GM12874 (cell line): ENCODE data around the gene RAI14.

Experiments used
- CTCF ChIP-seq: IDR thresholded peaks from 2 replicates; pipeline ENCODE4 v1.5.1; 2011; ENCODE audit warnings: low read depth, mild to moderate bottlenecking, control low read depth, low read length, moderate library complexity; ENCODE audit not compliant: insufficient read depth

The RAI14 gene

GRCh38 chr5:34838785-34839714 lies 182.9 kb downstream of the RAI14 start, which contains the start of gene TTC23L:
Gene TTC23L, plus strand, starts transcription at chr5:34839164. Its CDS starts 1,508 bp downstream, at chr5:34840672.
- no peak for TF ChIP-seq CTCF

GRCh38 chr5:34841816-34842215 lies 185.7 kb downstream of the RAI14 start:
- no peak for TF ChIP-seq CTCF

GRCh38 chr5:34842554-34842953 lies 186.4 kb downstream of the RAI14 start:
- TF ChIP-seq CTCF: no peak

DNA sequence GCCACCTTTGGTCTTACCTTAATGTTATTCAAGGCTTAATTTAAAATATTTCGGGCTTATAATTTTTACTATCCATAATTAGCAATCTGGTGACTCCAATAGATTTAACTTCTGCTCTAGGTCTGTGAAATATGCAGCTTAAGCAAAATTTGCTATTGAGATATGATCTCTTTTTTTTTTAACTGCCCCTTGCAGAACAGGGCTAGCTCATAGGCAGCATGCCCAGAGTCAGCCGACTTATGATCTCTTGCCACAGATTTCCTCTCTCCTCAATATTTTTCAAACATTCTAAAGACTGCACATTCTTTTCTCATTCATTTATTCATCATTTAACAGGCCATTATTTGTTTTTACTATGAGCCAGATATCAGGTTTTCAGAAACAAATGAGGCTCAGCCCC lies 187.4 kb downstream of the RAI14 start:
- no peak for TF ChIP-seq CTCF

DNA sequence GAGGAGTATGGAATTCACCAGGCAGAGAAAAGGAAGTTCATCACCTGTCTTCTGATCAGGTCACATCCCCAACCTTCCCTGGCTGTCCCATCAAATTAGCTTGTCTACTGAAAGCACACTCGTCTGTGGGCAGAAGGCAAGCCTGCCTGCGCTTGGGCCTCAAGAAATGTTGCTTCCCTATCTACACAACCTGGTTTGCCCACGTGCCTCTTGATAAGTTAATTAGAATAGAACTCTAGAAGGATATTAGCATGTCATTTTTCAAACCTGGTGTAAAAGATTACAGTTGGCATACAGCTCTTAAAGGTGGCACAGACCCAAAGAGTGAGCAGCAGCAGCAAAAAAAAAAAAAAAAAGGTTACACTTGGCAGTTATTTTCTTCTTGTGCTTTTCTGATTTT lies 188.0 kb downstream of the RAI14 start:
- TF ChIP-seq CTCF: no peak

DNA sequence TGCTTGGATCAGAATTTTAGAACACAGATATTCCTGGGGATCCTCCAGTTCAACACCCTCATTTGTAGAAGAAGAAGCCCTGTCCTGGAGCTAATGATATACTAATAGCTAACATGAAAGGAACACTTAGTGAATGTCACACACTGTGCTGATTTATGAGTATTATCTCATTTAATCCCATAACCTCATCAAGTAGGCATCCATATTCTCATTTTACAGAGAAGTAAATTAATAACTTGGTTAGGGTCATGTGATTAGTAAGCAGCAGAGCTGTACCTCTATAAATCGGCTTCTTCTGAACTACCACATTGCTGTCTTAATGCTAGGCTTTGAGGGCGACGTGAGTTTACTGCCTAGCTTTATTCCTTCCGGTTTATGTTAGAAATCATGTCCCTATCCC lies 188.9 kb downstream of the RAI14 start:
- no peak for TF ChIP-seq CTCF

GRCh38 chr5:34847056-34847455 lies 190.9 kb downstream of the RAI14 start:
- TF ChIP-seq CTCF: no peak
